Measurements from ENCODE around the gene LYPD3.
"Not testable (repeated sequence)": the region's sequence is repeated elsewhere in the genome, so short reads cannot be mapped to it uniquely, and the experiment has no call there.

The LYPD3 gene

DNA sequence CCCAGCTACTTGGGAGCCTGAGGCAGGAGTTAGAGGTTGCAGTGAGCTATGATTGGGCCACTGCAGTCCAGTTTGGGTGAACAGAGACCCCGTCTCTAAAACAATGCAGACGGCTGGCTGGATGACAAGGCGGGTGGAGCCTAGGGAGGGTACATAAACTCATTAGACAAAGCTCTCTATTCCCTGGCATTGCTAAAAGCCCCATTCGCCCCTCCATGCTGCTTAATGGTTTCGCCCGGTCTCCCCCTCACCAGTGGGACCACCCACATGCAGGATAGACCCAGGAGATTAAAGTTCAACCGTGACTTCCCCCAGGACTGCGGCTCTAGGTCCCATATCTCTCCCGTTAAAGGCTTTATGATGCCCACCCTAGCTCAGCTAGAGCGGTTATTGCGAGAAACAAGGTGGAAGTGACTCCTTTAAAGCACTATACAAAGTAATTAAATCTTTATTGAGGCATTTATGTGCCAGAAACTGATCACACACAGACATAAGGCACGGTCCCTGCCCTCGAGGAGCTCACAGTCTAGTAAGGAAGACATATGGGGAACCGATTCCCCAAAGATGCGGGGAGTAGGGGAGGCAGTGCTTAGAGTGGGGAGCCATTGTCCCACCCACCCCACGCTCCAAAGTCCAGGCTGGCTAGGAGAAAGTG is 4.9 kb downstream of the LYPD3 start:
- DNase-seq: no peak

DNA sequence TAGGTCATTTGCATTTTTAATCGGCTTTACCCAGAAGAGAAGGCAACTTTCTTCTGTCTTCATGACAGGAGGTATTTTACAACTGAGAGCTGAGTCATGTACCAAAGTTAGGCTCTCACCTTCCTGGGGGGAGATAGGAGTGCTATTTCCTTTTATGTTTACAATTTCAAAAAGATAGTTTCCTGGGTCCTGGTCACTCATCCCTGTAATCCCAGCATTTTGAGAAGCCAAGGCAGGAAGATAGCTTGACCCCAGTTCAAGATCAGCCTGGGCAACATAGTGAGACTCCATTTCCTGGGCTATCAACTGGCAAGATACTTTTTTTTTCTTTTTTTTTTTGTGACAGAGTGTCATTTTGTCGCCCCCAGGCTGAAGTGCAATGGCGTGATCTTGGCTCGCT is 7.6 kb downstream of the LYPD3 start:
- DNase-seq: no peak

DNA sequence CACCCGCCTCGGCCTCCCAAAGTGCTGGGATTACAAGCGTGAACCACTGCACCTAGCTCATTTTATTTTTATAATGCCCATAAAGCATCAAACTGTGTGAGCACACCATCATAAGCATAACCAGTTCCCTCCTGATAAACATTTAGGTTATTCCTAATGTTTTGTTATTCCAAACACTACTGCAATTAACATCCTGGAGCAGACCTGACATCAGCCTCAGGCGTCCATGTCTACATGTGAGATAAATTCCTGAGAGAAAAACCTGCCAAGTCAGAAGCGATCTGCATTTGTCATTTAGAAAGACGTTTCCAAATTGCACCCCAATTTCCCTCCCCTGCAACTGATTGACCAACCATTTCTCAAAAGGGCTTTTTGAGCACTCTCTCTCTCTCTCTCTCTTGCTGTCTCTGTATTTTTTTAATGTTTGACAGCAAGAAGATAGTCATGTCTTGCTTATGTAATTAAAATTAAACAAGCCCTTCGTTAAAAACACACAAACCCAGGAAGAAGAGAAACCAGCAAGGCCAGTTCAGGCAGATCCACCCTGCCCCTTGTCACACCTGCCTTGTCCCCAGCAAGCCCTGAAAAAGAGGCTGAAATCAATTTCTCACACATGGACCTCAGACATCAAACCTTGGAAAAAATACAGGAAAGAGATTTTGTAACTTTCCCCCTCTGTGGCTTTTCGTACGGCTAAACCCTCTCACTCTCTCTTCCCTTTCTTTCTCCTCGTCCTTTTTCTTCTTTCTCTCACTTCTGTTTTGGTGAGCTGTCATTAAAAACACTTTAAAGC is 9.9 kb downstream of the LYPD3 start:
- no peak for DNase-seq

DNA sequence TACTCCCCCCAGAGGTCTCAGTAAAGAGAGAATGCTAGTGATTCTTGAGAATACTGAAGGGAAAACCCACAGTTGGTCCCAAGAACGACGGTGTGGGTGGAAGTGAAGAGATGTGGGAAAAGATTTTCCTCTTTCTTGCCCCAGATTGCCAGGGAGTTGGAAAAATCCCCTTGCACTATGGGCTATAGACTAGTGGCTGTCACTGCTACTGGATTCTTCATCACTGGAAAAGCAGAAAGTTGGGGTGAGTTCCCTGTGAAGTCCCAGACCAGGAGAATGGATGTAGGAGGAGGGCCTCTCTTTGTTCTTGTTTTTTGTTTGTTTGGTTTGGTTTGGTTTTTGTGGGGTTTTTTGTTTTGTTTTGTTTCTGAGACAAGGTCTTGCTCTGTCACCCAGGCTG is 11.4 kb downstream of the LYPD3 start:
- DNase-seq: no peak

DNA sequence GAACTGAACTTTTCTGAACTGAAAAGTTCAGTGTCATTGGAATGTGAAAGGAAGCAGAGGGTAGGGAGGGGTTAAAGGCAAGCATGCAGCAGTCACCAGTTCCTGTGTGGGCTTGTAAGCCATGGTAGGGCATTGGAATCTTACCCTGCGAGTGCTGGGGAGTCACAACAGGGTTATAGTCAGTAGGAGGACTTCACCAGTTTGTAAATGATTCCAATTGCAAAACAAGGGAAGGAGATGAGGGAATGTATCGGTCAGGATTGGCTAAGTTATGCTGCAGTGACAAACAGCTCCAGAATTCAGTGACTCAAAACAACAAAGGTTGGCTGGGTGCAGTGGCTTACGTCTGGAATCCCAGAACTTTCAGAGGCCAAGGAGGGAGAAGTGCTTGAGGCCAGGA is 12.8 kb downstream of the LYPD3 start:
- DNase-seq: no peak

DNA sequence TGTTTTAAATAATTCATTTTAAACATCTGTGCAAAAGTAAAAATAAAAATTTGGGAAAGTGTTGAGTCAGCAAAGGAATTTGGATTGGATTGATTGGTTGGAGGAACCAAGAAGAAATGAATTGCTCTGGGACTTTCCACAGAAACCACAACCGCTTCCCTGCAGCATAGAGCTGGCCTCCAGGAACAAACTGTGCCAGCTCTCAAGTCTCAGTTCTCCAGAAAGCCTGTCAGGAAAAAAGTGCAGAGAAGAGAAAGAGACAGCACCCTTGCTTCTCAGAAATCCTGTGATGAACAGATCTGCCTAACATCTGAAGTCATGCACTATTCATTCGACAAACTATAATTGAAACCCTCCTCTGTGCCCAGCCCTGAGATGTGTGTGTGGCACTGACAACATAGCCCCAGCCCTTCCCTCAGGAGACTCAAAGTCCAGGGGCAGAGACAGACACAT is 14.8 kb downstream of the LYPD3 start:
- no peak for DNase-seq

DNA sequence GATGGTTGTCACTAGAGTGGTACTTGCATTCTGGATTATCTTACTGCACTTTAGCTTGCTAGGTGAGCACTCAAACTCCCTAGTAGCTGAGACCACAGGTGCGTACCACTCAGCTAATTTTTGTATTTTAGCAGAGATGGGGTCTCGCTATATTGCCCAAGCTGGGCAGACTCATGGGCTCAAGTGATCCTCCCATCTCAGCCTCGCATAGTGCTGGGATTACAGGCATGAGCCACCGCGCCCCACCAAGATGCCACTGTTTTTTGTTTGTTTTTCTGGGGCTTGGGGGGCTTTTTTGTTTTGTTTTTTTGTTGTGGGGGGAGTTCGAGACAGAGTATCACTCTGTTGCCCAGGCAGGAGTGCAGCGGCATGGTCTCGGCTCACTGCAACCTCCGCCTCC is 17.8 kb downstream of the LYPD3 start:
- no peak for DNase-seq

DNA sequence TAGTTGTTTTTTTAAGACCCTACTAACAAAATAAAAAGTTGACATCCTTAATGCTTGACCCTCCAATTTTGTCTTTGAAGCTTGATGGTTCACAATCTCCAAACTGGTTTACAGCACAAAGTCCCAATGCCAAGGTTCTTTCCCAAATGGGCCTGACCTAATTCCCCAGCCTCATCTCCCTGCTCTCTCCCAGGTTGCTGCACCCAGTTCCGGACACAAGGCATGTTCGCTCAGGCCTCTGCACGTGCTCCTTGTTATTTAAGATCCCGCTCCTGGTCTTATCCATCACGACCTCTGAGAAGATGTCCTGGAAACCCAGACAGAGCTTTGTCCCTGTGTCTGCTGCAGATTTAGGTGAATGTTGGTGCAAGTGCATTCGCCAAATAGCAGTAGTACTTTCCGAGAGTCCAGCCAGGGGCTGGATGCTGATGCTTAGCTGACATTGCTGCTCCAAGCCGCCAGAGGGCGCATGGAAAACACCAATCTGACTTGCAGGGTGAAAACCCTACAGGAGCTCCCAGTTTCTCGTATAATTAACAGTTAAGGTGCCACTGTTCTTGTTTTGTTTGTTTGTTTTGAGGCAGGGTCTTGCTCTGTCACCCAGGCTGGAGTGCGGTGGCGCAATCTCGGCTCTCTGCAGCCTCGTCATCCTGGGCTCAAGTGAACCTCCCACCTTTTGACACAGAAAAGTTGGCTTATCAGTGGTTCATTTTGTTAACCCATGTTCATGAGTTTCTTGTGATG is 18.5 kb downstream of the LYPD3 start:
- DNase-seq: peak; percentile 49

DNA sequence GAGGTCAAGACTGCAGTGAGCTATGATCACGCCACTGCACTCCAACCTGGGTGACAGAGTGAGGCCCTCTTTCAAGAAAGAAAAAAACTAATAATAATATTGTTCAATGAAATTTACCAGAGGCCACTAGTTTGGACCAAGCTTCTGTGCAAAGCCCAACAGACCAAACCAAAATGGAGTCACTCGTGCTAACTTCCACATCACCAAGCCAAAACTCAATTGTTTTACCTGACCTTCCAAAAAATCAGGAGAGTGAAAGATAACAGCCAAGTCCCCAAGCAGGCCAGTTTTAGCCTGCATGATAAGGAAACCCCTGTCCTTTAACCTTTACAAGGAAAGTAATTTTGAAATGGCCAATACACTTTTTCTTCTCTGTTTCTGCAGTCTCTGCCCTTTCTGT is 20.0 kb downstream of the LYPD3 start:
- no peak for DNase-seq

DNA sequence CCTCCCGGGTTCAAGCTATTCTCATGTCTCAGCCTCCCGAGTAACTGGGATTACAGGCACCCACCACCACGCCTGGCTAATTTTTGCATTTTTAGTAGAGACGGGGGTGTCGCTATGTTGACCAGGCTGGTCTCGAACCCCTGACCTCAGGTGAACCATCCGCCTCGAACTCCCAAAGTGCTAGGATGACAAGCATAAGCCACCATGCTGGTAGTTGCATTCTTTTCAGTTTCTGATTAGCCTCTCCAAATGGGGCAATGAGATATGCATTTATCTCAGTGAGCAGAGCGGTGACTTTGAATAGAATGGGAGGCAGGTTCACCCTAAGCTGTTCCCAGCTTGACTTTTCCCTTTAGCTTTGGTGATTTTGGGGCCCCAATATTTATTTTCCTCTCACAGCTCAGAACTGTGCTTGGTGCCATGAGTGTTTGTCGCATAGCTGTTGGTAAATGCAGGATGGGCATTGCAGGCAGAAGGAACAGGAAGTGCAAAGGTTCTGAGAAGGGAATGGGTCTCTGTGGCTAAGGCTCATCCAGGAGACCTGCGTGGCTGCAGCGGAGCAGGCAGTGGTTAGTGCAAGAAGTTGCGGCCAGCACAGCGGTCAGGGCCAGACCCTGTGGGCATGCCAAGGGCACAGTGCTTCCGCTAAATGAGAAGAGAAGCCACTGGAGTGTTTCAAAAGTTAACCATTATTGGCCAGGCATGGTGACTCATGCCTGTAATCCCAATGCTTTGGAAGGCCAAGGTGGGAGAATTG is 20.7 kb downstream of the LYPD3 start:
- no peak for DNase-seq

DNA sequence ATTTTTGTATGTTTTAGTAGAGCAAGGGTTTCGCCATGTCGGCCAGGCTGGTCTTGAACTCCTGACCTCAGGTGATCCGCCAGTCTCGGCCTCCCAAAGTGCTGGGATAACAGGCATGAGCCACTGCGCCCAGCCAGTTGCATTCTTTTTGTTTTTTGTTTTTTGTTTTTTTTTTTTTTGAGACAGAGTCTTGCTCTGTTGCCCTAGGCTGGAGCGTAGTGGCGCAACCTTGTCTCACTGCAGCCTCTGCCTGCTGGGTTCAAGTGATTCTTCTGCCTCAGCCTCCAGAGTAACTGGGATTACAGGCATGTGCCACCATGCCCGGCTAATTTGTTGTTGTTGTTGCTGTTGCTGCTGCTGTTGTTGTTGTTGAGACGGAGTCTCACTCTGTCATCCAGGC is 21.3 kb downstream of the LYPD3 start:
- not testable (repeated sequence) for DNase-seq

DNA sequence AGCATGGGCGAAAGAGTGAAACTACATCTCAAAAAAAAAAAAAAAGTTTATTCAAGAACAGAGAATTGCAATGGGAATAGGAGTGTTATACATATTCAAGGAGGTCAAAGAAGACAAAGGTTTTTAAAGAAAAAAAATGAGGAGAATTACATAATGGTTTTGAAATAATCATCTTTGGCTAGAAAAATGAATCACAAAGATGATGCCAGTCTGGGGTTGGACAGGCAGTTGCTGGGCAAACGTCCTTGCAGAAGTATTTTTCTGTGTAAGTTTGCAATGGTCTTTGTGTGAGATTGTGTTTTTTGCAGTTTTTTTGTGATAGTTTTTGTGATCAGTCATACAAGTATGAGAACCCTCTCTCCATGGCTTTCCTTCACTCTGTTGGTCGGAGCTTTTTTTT is 23.7 kb downstream of the LYPD3 start:
- DNase-seq: no peak

DNA sequence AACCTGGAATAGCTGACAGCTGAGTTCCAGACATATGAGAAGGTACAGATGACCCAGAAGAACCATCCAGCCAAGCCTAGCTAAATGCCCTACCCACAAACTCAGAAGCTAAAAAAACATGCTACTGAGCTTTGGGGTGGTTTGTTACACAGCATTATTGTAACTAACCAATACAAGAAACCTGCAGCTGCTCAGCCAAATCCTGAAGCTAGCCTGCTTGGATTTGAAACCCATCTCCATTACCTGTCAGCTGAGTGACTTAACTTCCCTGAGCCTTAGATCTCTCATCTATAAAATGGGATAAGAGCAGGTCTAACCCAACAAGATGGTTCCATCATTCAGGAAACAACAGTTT is 25.7 kb downstream of the LYPD3 start:
- DNase-seq: no peak

DNA sequence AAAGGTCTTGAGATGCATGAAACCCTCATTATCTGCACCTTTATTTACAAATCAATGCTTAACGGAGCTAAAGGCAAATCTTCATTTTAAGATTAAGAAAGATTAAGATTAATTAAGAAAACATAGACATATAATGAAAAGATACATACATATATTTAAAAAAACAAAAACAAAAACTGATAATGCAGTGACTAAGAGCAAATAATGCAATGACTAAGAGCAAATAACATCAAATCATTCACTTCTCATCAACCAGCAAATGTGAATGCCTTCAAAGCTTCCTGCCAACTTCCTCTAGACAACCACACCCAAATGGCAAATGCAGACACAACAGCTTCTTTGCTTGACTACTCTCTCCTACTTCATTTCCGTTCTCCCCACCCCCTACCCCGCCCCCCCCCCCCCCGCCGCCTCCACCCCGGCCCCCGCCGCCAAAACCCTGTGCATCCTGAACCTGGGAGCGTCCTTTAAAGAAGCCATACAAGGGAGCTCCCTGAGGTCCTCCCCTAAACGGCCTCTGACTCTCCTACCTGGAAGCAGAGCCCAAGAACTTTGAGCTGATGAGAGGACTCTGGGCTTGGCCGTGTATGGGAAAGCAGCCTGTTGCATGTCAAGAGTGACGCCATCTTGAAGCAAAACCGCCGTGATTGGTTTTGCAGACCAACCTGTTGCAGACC is 26.2 kb downstream of the LYPD3 start:
- no peak for DNase-seq

DNA sequence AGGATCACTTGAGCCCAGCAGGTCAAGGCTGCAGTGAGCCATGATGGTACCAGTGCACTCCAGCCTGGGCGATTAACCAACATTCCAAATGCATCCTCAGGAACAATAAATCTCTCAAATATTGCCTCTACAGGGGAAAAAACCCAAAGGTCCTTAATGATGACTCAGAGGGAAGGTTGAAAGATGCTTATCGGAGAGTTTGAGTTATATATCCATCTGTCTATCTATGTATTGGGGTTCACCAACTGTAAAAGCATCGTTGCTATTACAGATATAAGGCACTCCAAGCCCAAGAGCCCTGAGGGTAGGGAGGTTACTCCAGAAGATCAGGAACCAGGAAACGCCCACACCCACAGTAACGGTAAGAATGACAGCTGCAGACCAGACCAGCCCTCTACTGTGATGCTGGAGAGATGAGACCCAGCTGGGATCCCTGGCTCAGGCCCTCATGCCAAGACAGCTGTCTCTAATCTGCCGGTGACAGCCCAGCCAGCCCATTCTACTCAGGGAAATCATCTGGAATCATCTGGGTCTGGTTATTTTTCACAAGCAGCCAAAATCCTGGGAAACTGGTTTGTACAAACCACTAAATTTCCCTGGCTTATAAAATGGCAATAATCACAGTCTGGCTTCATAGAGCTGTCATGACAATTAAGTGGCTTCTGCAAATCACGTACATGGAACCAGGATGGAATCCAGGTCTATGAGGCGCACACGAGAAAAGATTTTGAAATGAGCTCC is 26.9 kb downstream of the LYPD3 start:
- no peak for DNase-seq

DNA sequence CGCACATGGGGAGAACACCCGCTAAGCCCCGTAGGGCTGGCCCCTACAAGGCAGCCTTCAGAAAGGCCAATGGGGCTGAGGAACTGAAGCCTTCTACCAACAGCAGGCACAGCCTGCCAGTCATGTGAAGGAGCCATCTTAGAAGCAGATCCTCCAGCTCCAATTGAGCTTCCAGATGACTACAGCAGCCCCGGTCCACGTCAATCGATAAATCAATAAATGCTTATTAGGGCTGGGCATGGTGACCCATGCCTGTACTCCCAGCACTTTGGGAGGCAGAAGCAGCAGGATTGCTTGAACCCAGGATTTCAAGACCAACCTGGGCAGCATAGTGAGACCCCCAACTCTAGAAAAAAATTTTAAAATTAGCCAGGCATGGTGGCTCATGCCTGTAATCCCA is 27.7 kb downstream of the LYPD3 start:
- DNase-seq: no peak

DNA sequence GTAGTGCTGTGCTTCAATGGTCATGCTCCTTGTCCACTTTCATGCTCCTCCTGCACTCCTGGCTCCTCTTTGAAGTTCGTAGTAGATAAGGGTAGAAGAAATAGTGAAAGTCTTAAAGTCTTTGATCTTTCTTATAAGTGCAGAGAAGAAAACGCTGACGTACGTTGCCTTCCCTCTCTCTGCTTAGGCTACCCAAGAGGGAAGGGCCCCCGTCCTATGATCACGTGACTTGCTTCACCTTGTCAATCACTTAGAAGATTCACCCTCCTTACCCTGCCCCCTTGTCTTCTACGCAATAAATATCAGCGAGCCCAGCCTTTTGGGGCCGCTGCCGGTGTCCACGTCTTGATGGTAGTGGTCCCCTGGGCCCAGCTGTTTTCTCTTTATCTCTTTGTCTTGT is 28.1 kb downstream of the LYPD3 start:
- DNase-seq: not testable (repeated sequence)

DNA sequence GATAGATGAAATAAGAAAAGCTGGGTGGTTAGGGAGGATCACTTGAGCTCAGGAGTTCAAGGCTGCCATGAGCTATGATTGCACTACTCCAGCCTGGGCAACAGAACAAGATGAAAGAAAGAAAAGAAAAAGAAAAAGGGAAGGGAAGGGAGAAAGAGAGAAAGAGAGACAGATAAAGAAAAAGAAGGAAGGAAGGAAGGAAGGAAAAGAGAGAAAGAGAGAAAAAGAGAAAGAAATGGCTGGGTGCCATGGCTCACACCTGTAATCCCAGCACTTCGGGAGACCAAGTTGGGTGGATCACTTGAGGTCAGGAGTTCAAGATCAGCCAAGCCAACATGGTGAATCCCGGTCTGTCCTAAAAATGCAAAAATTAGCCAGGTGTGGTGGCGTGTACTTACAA is 29.6 kb downstream of the LYPD3 start:
- no peak for DNase-seq

DNA sequence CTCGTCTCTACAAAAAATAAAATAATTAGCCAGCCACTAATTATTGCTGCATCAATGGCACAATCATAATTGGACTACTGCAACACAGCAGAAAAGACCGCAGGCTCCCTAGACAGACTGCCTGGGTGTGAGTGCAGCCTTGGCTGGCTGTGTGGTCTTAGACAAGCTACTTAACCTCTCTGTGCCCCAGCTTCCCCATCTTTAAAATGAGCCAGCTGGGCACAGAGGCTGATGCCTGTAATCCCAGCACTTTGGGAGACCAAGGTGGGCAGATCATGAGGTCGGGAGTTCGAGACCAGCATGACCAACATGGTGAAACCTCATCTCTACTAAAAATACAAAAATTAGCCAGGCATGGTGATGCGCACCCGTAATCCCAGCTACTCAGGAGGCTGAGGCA is 31.7 kb downstream of the LYPD3 start:
- DNase-seq: no peak

DNA sequence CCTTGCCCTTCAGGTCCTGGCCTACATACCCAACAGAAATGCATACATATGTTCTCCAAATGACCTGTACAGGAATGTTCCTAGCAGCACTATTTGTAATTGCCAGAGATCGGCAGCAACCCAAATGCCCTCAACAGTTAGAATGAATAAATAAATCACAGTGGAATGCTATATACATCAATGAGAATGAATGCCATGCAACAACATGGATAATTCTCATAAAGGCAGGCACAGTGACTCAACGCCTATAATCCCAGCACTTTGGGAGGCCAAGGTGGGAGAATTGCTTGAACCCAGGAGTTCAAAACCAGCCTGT is 32.1 kb downstream of the LYPD3 start:
- no peak for DNase-seq

DNA sequence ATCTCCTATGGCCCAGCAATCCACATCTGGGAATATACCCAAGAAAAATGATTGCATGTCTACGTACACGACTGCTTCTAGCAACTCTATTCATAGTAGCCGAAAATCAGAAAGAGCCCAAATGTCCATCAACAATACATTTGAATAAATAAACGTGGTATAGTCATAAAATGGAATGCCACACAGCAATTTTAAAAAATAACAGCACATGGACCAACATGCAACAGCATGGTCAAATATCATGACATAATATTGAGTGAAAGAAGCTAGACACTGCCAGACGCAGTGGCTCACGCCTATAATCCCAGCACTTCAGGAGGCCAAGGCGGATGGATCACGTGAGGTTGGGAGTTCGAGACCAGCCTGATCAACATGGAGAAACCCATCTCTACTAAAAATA is 34.4 kb downstream of the LYPD3 start:
- DNase-seq: no peak

DNA sequence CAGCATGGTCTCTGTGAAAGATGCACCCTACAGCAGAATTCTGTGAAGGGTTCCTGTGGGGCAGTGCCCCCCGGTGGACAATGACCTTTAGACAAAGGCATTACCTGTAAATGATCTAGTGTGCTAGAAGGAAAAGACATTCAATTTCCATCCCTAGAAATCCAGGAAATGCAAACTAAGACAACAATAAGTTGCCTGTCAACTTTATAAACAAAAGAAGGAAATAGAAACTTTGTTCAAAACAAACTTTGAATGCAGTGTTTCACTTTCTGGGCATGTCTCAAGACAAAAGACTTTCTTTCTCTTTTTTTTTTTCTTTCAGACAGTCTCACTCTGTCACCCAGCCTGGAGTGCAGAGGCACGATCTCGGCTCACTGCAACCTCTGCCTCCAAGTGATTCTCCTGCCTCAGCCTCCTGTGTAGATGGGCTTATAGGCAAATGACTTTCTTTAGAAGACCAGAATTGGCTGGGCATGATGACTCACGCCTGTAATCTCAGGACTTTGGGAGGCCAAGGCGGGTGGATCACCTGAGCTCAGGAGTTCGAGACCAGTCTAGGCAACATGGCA is 35.2 kb downstream of the LYPD3 start:
- no peak for DNase-seq
